Measurements from ENCODE around the gene MUC20.

DNA sequence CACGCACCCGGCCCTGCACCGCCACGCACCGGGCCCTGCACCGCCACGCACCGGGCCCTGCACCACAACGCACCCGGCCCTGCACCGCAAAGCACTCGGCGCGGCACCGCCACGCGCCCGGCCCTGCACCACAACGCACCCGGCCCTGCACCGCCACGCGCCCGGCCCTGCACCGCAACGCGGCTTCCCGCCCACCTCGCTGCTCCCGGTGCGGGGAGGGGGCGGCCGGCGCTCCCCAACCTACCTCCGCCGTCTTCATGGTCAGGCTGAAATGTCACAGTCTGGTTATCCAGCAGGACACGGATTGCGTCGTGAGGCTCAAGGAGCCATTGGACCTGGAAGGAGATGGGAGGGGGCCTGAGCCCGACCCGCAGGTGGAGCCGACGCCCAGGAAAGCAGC lies 41.8 kb downstream of the MUC20 start:
- TF ChIP-seq SUZ12 (IDR thresholded peaks at IDR 0.05; ENCODE audit: extremely low read depth, insufficient read depth, insufficient read length) (no peak), ZNF274 (IDR thresholded peaks at IDR 0.05; ENCODE audit: low read depth, low read length) (no peak), YY1 (IDR thresholded peaks at IDR 0.05; ENCODE audit: insufficient read depth, insufficient read length) (no peak)

Measured in NT2/D1 (cell line).